A673 (cell line): Measurements from ENCODE around the gene GNAS-AS1.

Source experiments
- EZH2 ChIP-seq: fragments of 200-600 bp; sonication (generic); IDR thresholded peaks from 2 replicates; pipeline ENCODE4 v1.6.1; 2017; ENCODE audit warnings: borderline replicate concordance, low read depth, mild to moderate bottlenecking, mixed read lengths, antibody characterized with exemption, low read length; ENCODE audit not compliant: poor library complexity, severe bottlenecking
- TF ChIP-seq, protein P1 (sequence below): fragments of 300-800, 200-600 bp; sonication (generic); conservative IDR thresholded peaks from 2 replicates; pipeline ENCODE4 v1.5.1; 2017; ENCODE audit warnings: low read depth, mild to moderate bottlenecking, antibody characterized with exemption, low read length, moderate library complexity, mixed read lengths

DNA sequence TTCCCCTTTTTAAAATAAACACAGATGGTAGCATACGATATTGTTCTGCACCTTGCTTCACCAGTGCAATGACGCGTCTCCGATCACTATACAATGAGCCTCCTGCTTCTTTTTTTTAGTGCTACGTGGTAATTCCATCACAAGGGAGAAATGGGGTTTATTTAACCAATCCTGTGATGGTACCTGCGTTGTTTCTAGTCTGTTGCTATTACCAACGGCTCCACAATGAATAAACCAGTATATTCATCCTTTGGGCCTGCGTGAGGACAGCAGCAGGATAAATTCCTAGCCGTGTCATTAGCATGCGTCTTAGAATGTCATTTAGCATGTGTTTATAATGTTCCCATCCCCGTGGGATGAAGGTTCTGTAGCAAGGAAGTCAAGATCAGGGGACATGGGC, 42.9 kb downstream of the GNAS-AS1 start:
- TF ChIP-seq EZH2, result no peak
- TF ChIP-seq, protein P1, sequence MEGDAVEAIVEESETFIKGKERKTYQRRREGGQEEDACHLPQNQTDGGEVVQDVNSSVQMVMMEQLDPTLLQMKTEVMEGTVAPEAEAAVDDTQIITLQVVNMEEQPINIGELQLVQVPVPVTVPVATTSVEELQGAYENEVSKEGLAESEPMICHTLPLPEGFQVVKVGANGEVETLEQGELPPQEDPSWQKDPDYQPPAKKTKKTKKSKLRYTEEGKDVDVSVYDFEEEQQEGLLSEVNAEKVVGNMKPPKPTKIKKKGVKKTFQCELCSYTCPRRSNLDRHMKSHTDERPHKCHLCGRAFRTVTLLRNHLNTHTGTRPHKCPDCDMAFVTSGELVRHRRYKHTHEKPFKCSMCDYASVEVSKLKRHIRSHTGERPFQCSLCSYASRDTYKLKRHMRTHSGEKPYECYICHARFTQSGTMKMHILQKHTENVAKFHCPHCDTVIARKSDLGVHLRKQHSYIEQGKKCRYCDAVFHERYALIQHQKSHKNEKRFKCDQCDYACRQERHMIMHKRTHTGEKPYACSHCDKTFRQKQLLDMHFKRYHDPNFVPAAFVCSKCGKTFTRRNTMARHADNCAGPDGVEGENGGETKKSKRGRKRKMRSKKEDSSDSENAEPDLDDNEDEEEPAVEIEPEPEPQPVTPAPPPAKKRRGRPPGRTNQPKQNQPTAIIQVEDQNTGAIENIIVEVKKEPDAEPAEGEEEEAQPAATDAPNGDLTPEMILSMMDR, result no peak
